A549 (cell line): ENCODE data around the gene PPP1R11. TPM values are rescaled to one million over a fixed set of nuclear protein-coding genes. Genes with fewer than 3 reads are reported as not detected.
A peak's percentile ranks its signal among the peaks of the same experiment; 100 is the strongest.

Experiments
- ATAC-seq, 2 experiments: fragments of 200-7000 bp in 1 of 2; fragments of >200 bp in 1 of 2; cut with Nextera tagmentation in 1 of 2; cut with Tn5 transposase in 1 of 2; 3 replicates each; pipeline versions ENCODE4 v1.8.0 to v1.9.1; 2018 to 2020; ENCODE audit warnings: mild to moderate bottlenecking in 1 of 2, moderate library complexity in 1 of 2
- CTCF ChIA-PET: fragments of 300-600 bp; sonication (Branson Sonifier 250); formaldehyde crosslinking; extraction: SDS; loops from one replicate; lab custom pipeline; 2021; ENCODE audit warnings: antibody characterized with exemption, inconsistent platforms; lab: Yijun Ruan, JAX
- POLR2A ChIA-PET: fragments of 350-600 bp; formaldehyde crosslinking; extraction: SDS; loops from one replicate; lab custom pipeline; 2021; ENCODE audit warnings: antibody characterized with exemption, inconsistent platforms; lab: Yijun Ruan, JAX
- DNase-seq, 2 experiments: peaks; one replicate each; pipeline versions ENCODE4 v3.0.0 to v3.0.0-alpha.2; 2011 to 2016; ENCODE audit warnings: low read depth in 1 of 2, low spot score in 1 of 2
- FAIRE-seq: peaks from 2 replicates; lab custom pipeline; 2011; peaks lifted over from hg19 to GRCh38; lab: Jason Lieb, UNC
- H3K27ac ChIP-seq, 2 experiments: fragments of >200 bp; sonication (Bioruptor Twin); formaldehyde crosslinking; 3 replicates each; pipeline ENCODE4 v1.5.1; 2016 to 2017
- H3K4me1 ChIP-seq: fragments of >200 bp; sonication (Bioruptor Twin); formaldehyde crosslinking; 3 replicates; pipeline ENCODE4 v1.6.1; 2016
- H3K4me2 ChIP-seq: fragments of >200 bp; sonication (Bioruptor Twin); formaldehyde crosslinking; 3 replicates; pipeline ENCODE4 v1.6.1; 2016
- H3K4me3 ChIP-seq: fragments of >200 bp; sonication (Bioruptor Twin); formaldehyde crosslinking; 3 replicates; pipeline ENCODE4 v1.5.1; 2016
- H3K9me3 ChIP-seq: fragments of >200 bp; sonication (Bioruptor Twin); formaldehyde crosslinking; 3 replicates; pipeline ENCODE4 v1.6.1; 2016
- E2F6 ChIP-seq: IDR thresholded peaks from 2 replicates; pipeline ENCODE4 v1.6.1; 2012; ENCODE audit warnings: low read depth, borderline replicate concordance
- EHF ChIP-seq: fragments of 250-450 bp; sonication (Bioruptor Pico); IDR thresholded peaks from 2 replicates; pipeline ENCODE4 v1.5.0; 2020; ENCODE audit warnings: mild to moderate bottlenecking
- FOSB ChIP-seq: fragments of 250-450 bp; sonication (Bioruptor Pico); IDR thresholded peaks from 2 replicates; pipeline ENCODE4 v1.5.0; 2020; ENCODE audit warnings: mild to moderate bottlenecking, moderate library complexity
- HDAC2 ChIP-seq: fragments of 200-600 bp; sonication (generic); IDR thresholded peaks from 2 replicates; pipeline ENCODE4 v1.6.1; 2016
- HEYL ChIP-seq: fragments of 250-450 bp; sonication (Bioruptor Pico); IDR thresholded peaks from 2 replicates; pipeline ENCODE4 v1.8.0; 2021; ENCODE audit warnings: mild to moderate bottlenecking, moderate library complexity
- HOXA7 ChIP-seq: fragments of 250-450 bp; sonication (Bioruptor Pico); IDR thresholded peaks from 2 replicates; pipeline ENCODE4 v1.5.0; 2020; ENCODE audit warnings: mild to moderate bottlenecking, moderate library complexity
- KDM1A ChIP-seq: fragments of 200-600 bp; sonication (generic); IDR thresholded peaks from 2 replicates; pipeline ENCODE4 v1.6.1; 2016; ENCODE audit warnings: low read depth, mild to moderate bottlenecking
- MAFK ChIP-seq: fragments of 450-650 bp; IDR thresholded peaks from 2 replicates; pipeline ENCODE4 v1.6.1; 2014; ENCODE audit not compliant: partially characterized antibody
- MYC ChIP-seq: IDR thresholded peaks from 2 replicates; pipeline ENCODE4 v1.6.1; 2012; ENCODE audit warnings: mild to moderate bottlenecking, inconsistent platforms, low read length, improper control_type of control experiment, borderline replicate concordance
- NFE2L2 ChIP-seq: fragments of 150-350 bp; conservative IDR thresholded peaks from 2 replicates; pipeline ENCODE4 v1.6.1; 2014; ENCODE audit warnings: low read length
- POLR2A ChIP-seq: IDR thresholded peaks from 2 replicates; pipeline ENCODE4 v1.6.1; 2012; ENCODE audit warnings: mild to moderate bottlenecking, low read length
- RAD21 ChIP-seq, 2 experiments: fragments of >200 bp in 1 of 2; sonication (Bioruptor Twin) in 1 of 2; formaldehyde crosslinking in 1 of 2; IDR thresholded peaks in 1 of 2; conservative IDR thresholded peaks in 1 of 2; 2 replicates in 1 of 2; 3 replicates in 1 of 2; pipeline ENCODE4 v1.6.1; 2012 to 2018; ENCODE audit warnings: inconsistent platforms in 1 of 2
- RARB ChIP-seq: fragments of 250-450 bp; sonication (Bioruptor Pico); IDR thresholded peaks from 2 replicates; pipeline ENCODE4 v1.8.0; 2021; ENCODE audit warnings: mild to moderate bottlenecking, moderate library complexity
- RCOR1 ChIP-seq: fragments of 150-350 bp; IDR thresholded peaks from 2 replicates; pipeline ENCODE4 v1.6.1; 2014; ENCODE audit warnings: antibody characterized with exemption, low read length, low read depth
- TFCP2L1 ChIP-seq: fragments of 250-450 bp; sonication (Bioruptor Pico); IDR thresholded peaks from 2 replicates; pipeline ENCODE4 v1.5.0; 2021; ENCODE audit warnings: mild to moderate bottlenecking
- ZC3H11A ChIP-seq: fragments of 450-650 bp; IDR thresholded peaks from 2 replicates; pipeline ENCODE4 v1.6.1; 2014; ENCODE audit warnings: antibody characterized with exemption, mild to moderate bottlenecking
- ZNF302 ChIP-seq: fragments of 250-450 bp; sonication (Bioruptor Pico); IDR thresholded peaks from 2 replicates; pipeline ENCODE4 v1.9.0; 2021; ENCODE audit warnings: inconsistent platforms, mild to moderate bottlenecking, moderate library complexity
- ZSCAN20 ChIP-seq: fragments of 250-450 bp; sonication (Bioruptor Pico); IDR thresholded peaks from 2 replicates; pipeline ENCODE4 v1.8.0; 2022; ENCODE audit warnings: mild to moderate bottlenecking, moderate library complexity
- WGBS: methylation state at CpG from one replicate; pipeline ENCODE4 v1.1.6; 2017; ENCODE audit errors: missing lambda C conversion rate; 5-methylcytosine and 5-hydroxymethylcytosine counted together
- polyA plus RNA-seq, 4 experiments: library from polyadenylated mRNA; depleted of rRNA in 3 of 4; stranded (reverse); fragments of >200 nt; fragmentation: RNase III in 1 of 4; extraction: RNeasy Plus Mini Kit Qiagen cat#74134 plus additional on column Dnase treatment in 1 of 4; gene quantifications; 2 replicates in 3 of 4; 3 replicates in 1 of 4; pipeline ENCODE4 v1.2.3, GENCODE V29; 2011 to 2017
- TF ChIP-seq, protein P1 (sequence below): fragments of 150-350 bp; IDR thresholded peaks from 2 replicates; pipeline ENCODE4 v1.6.1; 2014; ENCODE audit warnings: low read depth, mild to moderate bottlenecking, low read length
- TF ChIP-seq, protein P2 (sequence below): IDR thresholded peaks from 2 replicates; pipeline ENCODE4 v1.6.1; 2012
- TF ChIP-seq, protein P3 (sequence below): fragments of >200 bp; sonication (Bioruptor Twin); formaldehyde crosslinking; IDR thresholded peaks from 3 replicates; pipeline ENCODE4 v1.5.1; 2016
- TF ChIP-seq, protein P4 (sequence below): IDR thresholded peaks from 2 replicates; pipeline ENCODE4 v1.6.1; 2012

PPP1R11 gene
- polyA plus RNA-seq, 2 of the 4 experiments (the other 2 are of a cell fraction) = 34.3 to 61.6 TPM

DNA sequence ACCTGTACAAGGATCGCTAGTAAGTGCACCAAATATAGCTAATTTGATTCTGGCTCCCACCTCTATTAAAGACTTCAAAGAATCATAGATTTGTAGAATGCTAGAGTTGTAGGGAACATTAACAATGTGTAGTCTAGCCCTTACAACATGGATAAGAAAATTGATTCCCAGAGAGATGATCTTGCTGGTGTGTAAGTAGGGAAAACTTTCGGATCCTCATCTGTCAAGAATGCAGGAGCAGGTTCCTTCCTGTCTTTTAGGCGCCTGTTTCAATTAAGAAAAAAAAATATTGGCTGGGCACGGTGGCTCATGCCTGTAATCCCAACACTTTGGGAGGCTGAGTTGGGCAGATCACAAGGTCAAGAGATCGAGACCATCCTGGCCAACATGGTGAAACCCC is 20.9 kb downstream of the PPP1R11 start:
- WGBS = 49% methylated on average over 5 of the region's 5 CpGs
- CTCF ChIA-PET = interaction anchor here (0.9 to 1.3 kb wide), 2 partner anchors 9 to 11 kb away, joined by 3 read pairs; no protein-coding TSS in a partner anchor
- no peak for FAIRE-seq

DNA sequence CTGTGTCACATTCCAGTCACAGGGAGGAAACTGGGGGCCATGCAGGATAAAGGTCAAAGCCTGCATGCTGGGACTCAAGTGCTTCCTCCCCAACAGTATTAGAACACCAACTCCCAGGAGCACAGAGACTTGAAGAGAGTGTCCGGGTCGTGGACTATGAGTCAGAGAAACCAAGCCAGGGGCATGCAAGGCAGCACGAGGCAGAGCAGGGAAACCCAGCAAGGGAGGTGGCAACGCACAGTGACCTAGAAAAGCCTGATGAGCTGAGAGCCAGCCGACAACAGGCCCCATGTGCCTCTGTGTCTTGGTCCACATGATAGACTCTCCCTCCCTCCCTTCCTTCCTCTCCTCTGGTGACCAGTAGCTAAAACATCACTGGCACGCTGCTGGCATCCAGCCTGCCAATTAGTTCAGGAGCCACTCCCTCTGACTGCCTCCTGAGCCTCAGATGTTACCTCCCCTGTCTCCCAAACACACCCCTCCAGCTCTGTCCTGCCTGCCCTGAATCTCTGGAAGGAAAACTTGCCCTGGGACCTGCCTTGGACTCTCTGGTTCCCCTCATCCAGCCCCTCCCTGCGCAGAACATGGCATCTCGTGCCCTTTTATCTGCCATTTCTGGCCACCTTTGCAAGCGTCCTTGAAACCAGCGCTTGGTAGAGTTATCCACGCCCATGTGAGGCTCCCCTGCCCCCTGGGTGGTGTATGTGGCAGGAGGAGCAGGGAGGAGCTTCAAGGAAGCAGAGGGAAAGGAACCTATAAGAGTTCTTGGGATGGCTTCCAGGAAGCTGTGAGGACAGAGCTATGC is 24.8 kb downstream of the PPP1R11 start:
- ChIA-PET CTCF (interaction anchor here (1.2 to 7.1 kb wide), 3 partner anchors 11 to 77 kb away, joined by 3 to 43 read pairs (median 4); partner anchors contain the start of gene RNF39), POLR2A (no interaction called here)
- WGBS = 35% methylated on average over 11 of the region's 11 CpGs
- DNase-seq (peak in 1 of 2 experiments; percentile 48), ATAC-seq (peak; percentile 53 to 74; a peak in 4 of 6 replicates), FAIRE-seq (no peak)
- Histone ChIP-seq H3K4me2 (peak overlapping the region; percentile 35), H3K4me1 (peaks cover 27% of the 10 kb centered on the region), H3K4me3 (no peak overlapping the region), H3K27ac (peak overlapping the region; percentile 13 to 68; a peak in 3 of 6 replicates), H3K9me3 (no peaks in the 10 kb centered on the region)
- TF ChIP-seq, protein P1, sequence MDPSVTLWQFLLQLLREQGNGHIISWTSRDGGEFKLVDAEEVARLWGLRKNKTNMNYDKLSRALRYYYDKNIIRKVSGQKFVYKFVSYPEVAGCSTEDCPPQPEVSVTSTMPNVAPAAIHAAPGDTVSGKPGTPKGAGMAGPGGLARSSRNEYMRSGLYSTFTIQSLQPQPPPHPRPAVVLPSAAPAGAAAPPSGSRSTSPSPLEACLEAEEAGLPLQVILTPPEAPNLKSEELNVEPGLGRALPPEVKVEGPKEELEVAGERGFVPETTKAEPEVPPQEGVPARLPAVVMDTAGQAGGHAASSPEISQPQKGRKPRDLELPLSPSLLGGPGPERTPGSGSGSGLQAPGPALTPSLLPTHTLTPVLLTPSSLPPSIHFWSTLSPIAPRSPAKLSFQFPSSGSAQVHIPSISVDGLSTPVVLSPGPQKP = no peak
- TF ChIP-seq, protein P2, sequence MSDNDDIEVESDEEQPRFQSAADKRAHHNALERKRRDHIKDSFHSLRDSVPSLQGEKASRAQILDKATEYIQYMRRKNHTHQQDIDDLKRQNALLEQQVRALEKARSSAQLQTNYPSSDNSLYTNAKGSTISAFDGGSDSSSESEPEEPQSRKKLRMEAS = peak; percentile 51; the same call in 1 of the 2 replicates
- TF ChIP-seq E2F6 (peak; percentile 60; the same call in 1 of the 2 replicates), ZC3H11A (no peak)
- TF ChIP-seq, protein P3, sequence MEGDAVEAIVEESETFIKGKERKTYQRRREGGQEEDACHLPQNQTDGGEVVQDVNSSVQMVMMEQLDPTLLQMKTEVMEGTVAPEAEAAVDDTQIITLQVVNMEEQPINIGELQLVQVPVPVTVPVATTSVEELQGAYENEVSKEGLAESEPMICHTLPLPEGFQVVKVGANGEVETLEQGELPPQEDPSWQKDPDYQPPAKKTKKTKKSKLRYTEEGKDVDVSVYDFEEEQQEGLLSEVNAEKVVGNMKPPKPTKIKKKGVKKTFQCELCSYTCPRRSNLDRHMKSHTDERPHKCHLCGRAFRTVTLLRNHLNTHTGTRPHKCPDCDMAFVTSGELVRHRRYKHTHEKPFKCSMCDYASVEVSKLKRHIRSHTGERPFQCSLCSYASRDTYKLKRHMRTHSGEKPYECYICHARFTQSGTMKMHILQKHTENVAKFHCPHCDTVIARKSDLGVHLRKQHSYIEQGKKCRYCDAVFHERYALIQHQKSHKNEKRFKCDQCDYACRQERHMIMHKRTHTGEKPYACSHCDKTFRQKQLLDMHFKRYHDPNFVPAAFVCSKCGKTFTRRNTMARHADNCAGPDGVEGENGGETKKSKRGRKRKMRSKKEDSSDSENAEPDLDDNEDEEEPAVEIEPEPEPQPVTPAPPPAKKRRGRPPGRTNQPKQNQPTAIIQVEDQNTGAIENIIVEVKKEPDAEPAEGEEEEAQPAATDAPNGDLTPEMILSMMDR = no peak

More for the DNA sequence above, 20.9 kb downstream of the PPP1R11 start:
- no peak for ATAC-seq
- no peak overlapping the region for H3K4me2 ChIP-seq
- H3K4me1 ChIP-seq = peaks cover 12% of the 10 kb centered on the region
- TF ChIP-seq ZC3H11A (no peak), FOSB (CRISPR knock-in tag) (no peak), MYC (no peak), RCOR1 (no peak), RAD21 (conservative IDR thresholded peaks at IDR 0.05 in 1 of 2, IDR thresholded peaks at IDR 0.05 in 1 of 2) (no peak), TFCP2L1 (CRISPR knock-in tag) (no peak), POLR2A (no peak), HDAC2 (no peak), HEYL (CRISPR knock-in tag) (no peak), ZNF302 (CRISPR knock-in tag) (no peak), HOXA7 (CRISPR knock-in tag) (no peak), RARB (CRISPR knock-in tag) (no peak)
- TF ChIP-seq, all 56 proteins: peak for 0
- no peak for DNase-seq
- H3K4me3 ChIP-seq = no peak overlapping the region
- no peak overlapping the region for H3K27ac ChIP-seq
- POLR2A ChIA-PET = interaction anchor here (1.2 kb wide), 1 partner anchor 14 kb away, joined by 3 read pairs; no protein-coding TSS in a partner anchor
- no peaks in the 10 kb centered on the region for H3K9me3 ChIP-seq

- WGBS = 55% methylated on average over 6 of the region's 6 CpGs
- TF ChIP-seq, protein P4, sequence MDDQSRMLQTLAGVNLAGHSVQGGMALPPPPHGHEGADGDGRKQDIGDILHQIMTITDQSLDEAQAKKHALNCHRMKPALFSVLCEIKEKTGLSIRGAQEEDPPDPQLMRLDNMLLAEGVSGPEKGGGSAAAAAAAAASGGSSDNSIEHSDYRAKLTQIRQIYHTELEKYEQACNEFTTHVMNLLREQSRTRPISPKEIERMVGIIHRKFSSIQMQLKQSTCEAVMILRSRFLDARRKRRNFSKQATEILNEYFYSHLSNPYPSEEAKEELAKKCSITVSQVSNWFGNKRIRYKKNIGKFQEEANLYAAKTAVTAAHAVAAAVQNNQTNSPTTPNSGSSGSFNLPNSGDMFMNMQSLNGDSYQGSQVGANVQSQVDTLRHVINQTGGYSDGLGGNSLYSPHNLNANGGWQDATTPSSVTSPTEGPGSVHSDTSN = no peak
- no peak for TF ChIP-seq NFE2L2
- TF ChIP-seq ZSCAN20 (CRISPR knock-in tag) = no peak
- TF ChIP-seq KDM1A = no peak
- no peak for TF ChIP-seq EHF (CRISPR knock-in tag)
- TF ChIP-seq, protein P1 = no peak
- TF ChIP-seq FOSB (CRISPR knock-in tag) = no peak
- no peak for TF ChIP-seq TFCP2L1 (CRISPR knock-in tag)
- TF ChIP-seq MAFK = no peak
- no peak for TF ChIP-seq E2F6
- Histone ChIP-seq H3K9me3 (no peaks in the 10 kb centered on the region), H3K27ac (no peak overlapping the region), H3K4me2 (no peak overlapping the region), H3K4me3 (no peak overlapping the region), H3K4me1 (peaks cover 27% of the 10 kb centered on the region)
- CTCF ChIA-PET = interaction anchor here (1.2 to 7.1 kb wide), 3 partner anchors 10 to 75 kb away, joined by 4 to 43 read pairs (median 4); no protein-coding TSS in a partner anchor
- no peak for DNase-seq
- no peak for FAIRE-seq
- POLR2A ChIA-PET = no interaction called here
- ATAC-seq = no peak
Measured at GRCh38 chr6:30092852-30093543, 26.0 kb downstream of the PPP1R11 start.
